ENCODE data around the gene MANBA. TPM values are rescaled to one million over a fixed set of nuclear protein-coding genes. Genes with fewer than 3 reads are reported as not detected.

Gene MANBA
- total and polyA plus RNA-seq, 9 donors: 15.6 to 32.7 (median 24.5) TPM

- Histone ChIP-seq H3K27me3 (no peaks in the 10 kb centered on the region), H3K4me3 (no peak overlapping the region), H3K9me3 (no peaks in the 10 kb centered on the region), H3K4me1 (ENCODE audit: insufficient read depth) (no peaks in the 10 kb centered on the region), H3K36me3 (no peaks in the 10 kb centered on the region), H3K27ac (no peak overlapping the region)
- TF ChIP-seq, protein P1, sequence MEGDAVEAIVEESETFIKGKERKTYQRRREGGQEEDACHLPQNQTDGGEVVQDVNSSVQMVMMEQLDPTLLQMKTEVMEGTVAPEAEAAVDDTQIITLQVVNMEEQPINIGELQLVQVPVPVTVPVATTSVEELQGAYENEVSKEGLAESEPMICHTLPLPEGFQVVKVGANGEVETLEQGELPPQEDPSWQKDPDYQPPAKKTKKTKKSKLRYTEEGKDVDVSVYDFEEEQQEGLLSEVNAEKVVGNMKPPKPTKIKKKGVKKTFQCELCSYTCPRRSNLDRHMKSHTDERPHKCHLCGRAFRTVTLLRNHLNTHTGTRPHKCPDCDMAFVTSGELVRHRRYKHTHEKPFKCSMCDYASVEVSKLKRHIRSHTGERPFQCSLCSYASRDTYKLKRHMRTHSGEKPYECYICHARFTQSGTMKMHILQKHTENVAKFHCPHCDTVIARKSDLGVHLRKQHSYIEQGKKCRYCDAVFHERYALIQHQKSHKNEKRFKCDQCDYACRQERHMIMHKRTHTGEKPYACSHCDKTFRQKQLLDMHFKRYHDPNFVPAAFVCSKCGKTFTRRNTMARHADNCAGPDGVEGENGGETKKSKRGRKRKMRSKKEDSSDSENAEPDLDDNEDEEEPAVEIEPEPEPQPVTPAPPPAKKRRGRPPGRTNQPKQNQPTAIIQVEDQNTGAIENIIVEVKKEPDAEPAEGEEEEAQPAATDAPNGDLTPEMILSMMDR (IDR thresholded peaks at IDR 0.05): no peak
- TF ChIP-seq EP300 (IDR thresholded peaks at IDR 0.05) (no peak), POLR2A (IDR thresholded peaks at IDR 0.05) (no peak)
- no peak for DNase-seq
- 83 to 98% (median 88%) methylated on average over 7 of the region's 7 CpGs for WGBS, 3 donors
- intact Hi-C loops (cut with DNase I): no loop called here
Measured at GRCh38 chr4:102791318-102791835, 30.6 kb upstream of the MANBA start.

DNA sequence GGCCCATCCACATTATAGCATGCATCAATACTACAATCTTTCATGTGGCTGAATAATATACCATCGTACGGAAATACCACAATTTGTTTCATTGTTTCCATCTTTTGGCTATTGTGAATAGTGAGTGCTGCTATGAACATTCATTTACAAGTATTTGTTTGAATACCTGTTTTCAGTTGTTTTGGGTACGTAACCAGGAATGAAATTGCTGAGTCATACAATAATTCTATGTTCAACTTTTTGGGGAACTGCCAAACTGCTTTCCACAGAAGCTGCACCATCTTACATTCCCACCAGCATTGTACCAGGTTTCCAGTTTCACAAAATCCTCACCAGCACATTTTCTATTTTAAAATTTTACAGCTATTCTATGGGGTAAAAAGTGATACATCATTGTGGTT lies 28.5 kb upstream of the MANBA start:
- Histone ChIP-seq H3K36me3 (no peaks in the 10 kb centered on the region), H3K9me3 (no peaks in the 10 kb centered on the region), H3K27me3 (no peaks in the 10 kb centered on the region), H3K4me3 (no peak overlapping the region), H3K27ac (no peak overlapping the region), H3K4me1 (ENCODE audit: insufficient read depth) (no peaks in the 10 kb centered on the region)
- DNase-seq: no peak
- TF ChIP-seq POLR2A (IDR thresholded peaks at IDR 0.05): no peak
- TF ChIP-seq EP300 (IDR thresholded peaks at IDR 0.05): no peak
- TF ChIP-seq, protein P1 (IDR thresholded peaks at IDR 0.05): no peak
- intact Hi-C loops (cut with DNase I): no loop called here
- WGBS, 3 donors: 67 to 77% (median 68%) methylated on average over 3 of the region's 3 CpGs

GRCh38 chr4:102787944-102788343 lies 27.2 kb upstream of the MANBA start:
- WGBS, 3 donors: 93 to 96% (median 94%) methylated on average over 3 of the region's 3 CpGs
- no peaks in the 10 kb centered on the region for H3K36me3 ChIP-seq
- DNase-seq: no peak
- H3K9me3 ChIP-seq: no peaks in the 10 kb centered on the region
- H3K27me3 ChIP-seq: no peaks in the 10 kb centered on the region
- TF ChIP-seq EP300 (IDR thresholded peaks at IDR 0.05) (no peak), POLR2A (IDR thresholded peaks at IDR 0.05) (no peak)
- TF ChIP-seq, protein P1 (IDR thresholded peaks at IDR 0.05): no peak
- no peak overlapping the region for H3K27ac ChIP-seq
- no peak overlapping the region for H3K4me3 ChIP-seq
- intact Hi-C loops (cut with DNase I): no loop called here
- H3K4me1 ChIP-seq (ENCODE audit: insufficient read depth): no peaks in the 10 kb centered on the region

DNA sequence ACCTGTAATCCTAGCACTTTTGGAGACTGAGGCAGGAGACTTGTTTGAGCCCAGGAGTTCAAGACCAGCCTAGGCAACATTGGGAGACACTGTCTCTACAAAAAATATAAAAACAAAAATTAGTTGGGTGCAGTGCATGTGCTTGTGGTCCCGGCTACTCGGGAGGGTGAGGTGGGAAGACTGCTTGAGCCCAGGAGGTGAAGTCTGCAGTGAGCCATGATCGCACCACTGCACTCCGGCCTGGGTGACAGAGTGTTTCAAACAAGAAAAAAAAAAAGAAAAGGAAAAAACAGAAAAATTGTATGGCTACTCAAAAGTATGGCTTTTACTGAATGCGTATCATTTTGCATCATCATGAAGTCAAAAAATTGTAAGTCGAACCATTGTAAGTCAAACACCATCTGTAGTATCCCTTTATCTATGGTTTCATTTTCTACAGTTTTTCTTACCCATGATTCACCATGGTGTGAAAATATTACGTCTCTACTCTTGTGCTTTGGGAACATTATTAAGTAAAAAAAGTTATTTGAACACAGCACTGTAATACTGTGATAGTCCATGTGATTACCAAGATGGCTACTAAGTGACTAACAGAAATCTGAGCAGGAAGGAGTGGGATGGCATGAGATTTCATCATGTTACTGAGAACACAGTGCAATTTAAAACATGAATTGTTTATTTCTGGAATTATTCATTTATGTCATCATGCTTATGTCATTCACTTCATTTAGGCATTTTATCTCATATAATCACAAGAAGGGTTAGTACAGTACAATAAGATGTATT lies 26.5 kb upstream of the MANBA start:
- TF ChIP-seq EP300 (IDR thresholded peaks at IDR 0.05) (no peak), POLR2A (IDR thresholded peaks at IDR 0.05) (no peak)
- TF ChIP-seq, protein P1 (IDR thresholded peaks at IDR 0.05): no peak
- 93 to 95% (median 94%) methylated on average over 7 of the region's 7 CpGs for WGBS, 3 donors
- H3K36me3 ChIP-seq: no peaks in the 10 kb centered on the region
- intact Hi-C loops (cut with DNase I): no loop called here
- no peak overlapping the region for H3K4me3 ChIP-seq
- no peaks in the 10 kb centered on the region for H3K4me1 ChIP-seq (ENCODE audit: insufficient read depth)
- no peak overlapping the region for H3K27ac ChIP-seq
- DNase-seq: no peak
- no peaks in the 10 kb centered on the region for H3K27me3 ChIP-seq
- H3K9me3 ChIP-seq: no peaks in the 10 kb centered on the region

All from ovary (tissue), 9 donors.